Heart right ventricle (tissue), 16 donors: Measurements from ENCODE around the gene GIPC2. TPM values are rescaled to one million over a fixed set of nuclear protein-coding genes. Genes with fewer than 3 reads are reported as not detected.
"Not testable (repeated sequence)": the region's sequence is repeated elsewhere in the genome, so short reads cannot be mapped to it uniquely, and the experiment has no call there.

ENCODE experiments used
- ATAC-seq, 8 donors: fragments of 200-7000 bp; cut with Tn5 transposase; one replicate each; pipeline ENCODE4 v1.9.1; 2020; ENCODE audit warnings: mild to moderate bottlenecking in 8 of 8, moderate library complexity in 8 of 8, moderate number of reproducible peaks in 1 of 8
- DNase-seq, 2 donors: peaks; one replicate each; pipeline ENCODE4 v3.0.0-alpha.2; 2020
- H3K27ac ChIP-seq, 10 donors: fragments of 200-600 bp; sonication (generic) in 2 of 10; one replicate each; pipeline versions ENCODE4 v1.5.0 to v1.8.0; 2020 to 2022; ENCODE audit warnings: mild to moderate bottlenecking in 3 of 10
- H3K27me3 ChIP-seq, 7 donors: fragments of 200-600 bp; one replicate each; pipeline ENCODE4 v1.8.0; 2021 to 2022; ENCODE audit warnings: mild to moderate bottlenecking in 2 of 7
- H3K36me3 ChIP-seq, 9 donors: fragments of 200-600 bp; sonication (generic) in 1 of 9; one replicate each; pipeline versions ENCODE4 v1.5.0 to v1.8.0; 2020 to 2022; ENCODE audit warnings: mild to moderate bottlenecking in 2 of 9
- H3K4me1 ChIP-seq, 9 donors: fragments of 200-600 bp; sonication (generic) in 1 of 9; one replicate each; pipeline versions ENCODE4 v1.5.0 to v1.8.0; 2020 to 2022; ENCODE audit warnings: mild to moderate bottlenecking in 4 of 9
- H3K4me3 ChIP-seq, 10 donors: fragments of 200-600 bp; sonication (generic) in 2 of 10; one replicate each; pipeline versions ENCODE4 v1.5.0 to v1.8.0; 2020 to 2022; ENCODE audit warnings: mild to moderate bottlenecking in 7 of 10, moderate library complexity in 2 of 10
- H3K9me3 ChIP-seq, 11 donors: fragments of 200-600 bp in 10 of 11; sonication (generic) in 2 of 11; one replicate each; pipeline versions ENCODE4 v1.5.0 to v1.8.0; 2013 to 2022; ENCODE audit warnings: mild to moderate bottlenecking in 2 of 11, control low read depth in 1 of 11, moderate library complexity in 1 of 11
- WGBS, 2 donors: extraction: QIAGEN DNeasy Blood & Tissue Kit; methylation state at CpG; one replicate each; pipeline ENCODE4 v1.1.7; 2013; ENCODE audit warnings: inconsistent platforms in 1 of 2; 5-methylcytosine and 5-hydroxymethylcytosine counted together
- intact Hi-C, 10 donors: fragments of 100-400 bp; cut with DNase I; formaldehyde crosslinking; loops; one replicate each; pipeline versions ENCODE4 v1.11.1 to v1.14.2; 2022
- polyA plus RNA-seq, 2 donors: library from polyadenylated mRNA; stranded (reverse); fragments of 200-250 nt; gene quantifications; one replicate each; pipeline ENCODE4 v1.2.3, GENCODE V29; 2013
- total RNA-seq, 10 donors: library from RNA; stranded (reverse); fragmentation: NEBNext Ultra II Directional in 3 of 10; extraction: Animal tissue kit (Norgen Biotek cat#: 25700) in 3 of 10; gene quantifications; one replicate each; pipeline versions ENCODE4 v1.2.1 to v1.2.4, GENCODE V29; 2021 to 2023
- TF ChIP-seq, protein P1 (sequence below), 9 donors: fragments of 200-600 bp; sonication (generic) in 2 of 9; IDR thresholded peaks; one replicate each; pipeline versions ENCODE4 v1.5.0 to v1.8.0; 2021 to 2022; ENCODE audit warnings: antibody characterized with exemption in 9 of 9, mild to moderate bottlenecking in 5 of 9, moderate library complexity in 1 of 9
- donor health status: Arrhythmogenic right ventricular cardiomyopathy.
- donor health status: ischemic (EF 13 %, LVEDD 7.1; RV severe dilation, severe dysfunction).
- donor health status: healthy with polysubstance abuse.
- donor health status: DM: no; HTN: yes; CAD: no.
- donor health status: DM: no; HTN: no; CAD: no.
- donor health status: ischemic (EF 25% LVEDD 6.9; RV normal size, moderate dysfunction).
- donor health status: ischemic (EF 25% LVEDD 5.7; RV mildly dilated, moderate dysfunction).
- donor health status: healthy.
- donor health status: DM: yes; HTN: yes; CAD: no.
- donor health status: Ischemic cardiomyopathy.
- donor health status: ischemic (EF 35%, LVEDD 5.7; RV mildly dilated, moderate dysfunction).
- donor health status: nonischemic (EF 11% LVEDD 7.7; RV severe dilation, severe dysfunction).
- donor health status: DM: yes; HTN: yes; CAD: no.
- donor health status: PGD.
- donor health status: ischemic (EF 29% LVEDD 5.4; RV normal size, mild dysfunction).
- donor health status: nonischemic (EF 23%, LVEDD 6.1; RV moderate dilation, normal function).

GIPC2 gene
- total and polyA plus RNA-seq, 12 donors: 1.3 to 7.4 (median 3.2) TPM

- WGBS, 2 donors: 51 to 62% methylated on average over 9 of the region's 9 CpGs
- TF ChIP-seq, protein P1, sequence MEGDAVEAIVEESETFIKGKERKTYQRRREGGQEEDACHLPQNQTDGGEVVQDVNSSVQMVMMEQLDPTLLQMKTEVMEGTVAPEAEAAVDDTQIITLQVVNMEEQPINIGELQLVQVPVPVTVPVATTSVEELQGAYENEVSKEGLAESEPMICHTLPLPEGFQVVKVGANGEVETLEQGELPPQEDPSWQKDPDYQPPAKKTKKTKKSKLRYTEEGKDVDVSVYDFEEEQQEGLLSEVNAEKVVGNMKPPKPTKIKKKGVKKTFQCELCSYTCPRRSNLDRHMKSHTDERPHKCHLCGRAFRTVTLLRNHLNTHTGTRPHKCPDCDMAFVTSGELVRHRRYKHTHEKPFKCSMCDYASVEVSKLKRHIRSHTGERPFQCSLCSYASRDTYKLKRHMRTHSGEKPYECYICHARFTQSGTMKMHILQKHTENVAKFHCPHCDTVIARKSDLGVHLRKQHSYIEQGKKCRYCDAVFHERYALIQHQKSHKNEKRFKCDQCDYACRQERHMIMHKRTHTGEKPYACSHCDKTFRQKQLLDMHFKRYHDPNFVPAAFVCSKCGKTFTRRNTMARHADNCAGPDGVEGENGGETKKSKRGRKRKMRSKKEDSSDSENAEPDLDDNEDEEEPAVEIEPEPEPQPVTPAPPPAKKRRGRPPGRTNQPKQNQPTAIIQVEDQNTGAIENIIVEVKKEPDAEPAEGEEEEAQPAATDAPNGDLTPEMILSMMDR (IDR thresholded peaks at IDR 0.05): peak; percentile 71 to 98 (median 88)
- ATAC-seq: peak; percentile 72 to 86 (median 82)
- intact Hi-C loops: loop anchor here (1.0 to 10.0 kb wide), 12 partner anchors 67 to 289 kb away; partner anchors contain the start of genes FUBP1 (in 6 of the 10), DNAJB4 (in 2 of the 10) and GIPC2 (in 1 of the 10)
- peak overlapping the region in 1 of 10 donors; percentile 6 for H3K4me3 ChIP-seq
- H3K27me3 ChIP-seq: no peaks in the 10 kb centered on the region
- H3K36me3 ChIP-seq: no peaks in the 10 kb centered on the region
- DNase-seq: peak; percentile 32 to 66
- H3K27ac ChIP-seq: peak overlapping the region in 6 of 10 donors; percentile 7 to 51 (median 22)
- no peaks in the 10 kb centered on the region for H3K9me3 ChIP-seq
- peaks cover 0 to 9% (median 5%) of the 10 kb centered on the region in 9 donors for H3K4me1 ChIP-seq
Measured at GRCh38 chr1:78114034-78114956, 68.5 kb downstream of the GIPC2 start.

DNA sequence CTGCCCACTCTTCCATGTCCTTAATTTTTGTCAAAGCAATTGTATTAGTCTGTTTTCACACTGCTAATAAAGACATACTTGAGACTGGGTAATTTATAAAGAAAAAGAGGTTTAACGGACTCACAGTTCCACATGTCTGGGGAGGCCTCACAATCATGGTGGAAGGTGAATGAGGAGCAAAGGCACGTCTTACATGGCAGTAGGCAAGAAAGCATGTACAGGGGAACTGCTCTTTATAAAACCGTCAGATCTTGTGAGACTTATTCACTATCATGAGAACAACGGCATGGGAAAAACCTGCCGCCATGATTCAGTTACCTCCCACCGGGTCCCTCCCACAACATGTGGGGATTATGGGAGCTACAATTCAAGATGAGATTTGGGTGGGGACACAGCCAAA is 74.7 kb downstream of the GIPC2 start:
- H3K4me3 ChIP-seq, ATAC-seq, DNase-seq, H3K4me1 ChIP-seq, H3K9me3 ChIP-seq, intact Hi-C loops, H3K27ac ChIP-seq, H3K27me3 ChIP-seq: not testable (repeated sequence)
- H3K36me3 ChIP-seq: peaks cover 0 to 10% (median 0%) of the 10 kb centered on the region in 9 donors
- WGBS, 2 donors: 94 to 96% methylated on average over 6 of the region's 6 CpGs

DNA sequence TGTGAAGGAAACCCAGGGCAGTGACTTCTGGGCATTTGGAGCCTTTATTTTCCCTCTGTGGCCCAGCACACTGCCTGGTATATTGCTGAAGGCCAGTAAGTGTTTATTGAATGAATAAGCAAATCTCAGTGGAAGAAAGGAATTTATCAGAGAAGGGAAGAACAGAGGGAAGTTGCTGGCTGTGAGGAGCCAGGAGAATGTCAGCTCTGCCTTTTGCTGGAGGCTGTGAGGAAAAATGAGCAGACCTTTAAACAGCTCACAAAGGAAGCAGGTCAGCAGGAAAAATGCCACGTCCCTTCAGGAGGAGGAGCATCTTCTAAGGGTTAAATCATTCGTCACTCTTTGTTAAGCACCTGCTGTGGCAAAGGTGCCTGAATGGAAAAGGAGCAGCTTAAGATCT is 75.9 kb downstream of the GIPC2 start:
- no peaks in the 10 kb centered on the region for H3K4me1 ChIP-seq
- DNase-seq: no peak
- H3K27me3 ChIP-seq: no peaks in the 10 kb centered on the region
- no peak for ATAC-seq
- H3K27ac ChIP-seq: no peak overlapping the region
- intact Hi-C loops: no loop called here
- 71 to 79% methylated on average over 2 of the region's 2 CpGs for WGBS, 2 donors
- TF ChIP-seq, protein P1 (IDR thresholded peaks at IDR 0.05): no peak
- H3K4me3 ChIP-seq: no peak overlapping the region
- H3K36me3 ChIP-seq: peaks cover 0 to 10% (median 0%) of the 10 kb centered on the region in 9 donors
- H3K9me3 ChIP-seq: no peaks in the 10 kb centered on the region

DNA sequence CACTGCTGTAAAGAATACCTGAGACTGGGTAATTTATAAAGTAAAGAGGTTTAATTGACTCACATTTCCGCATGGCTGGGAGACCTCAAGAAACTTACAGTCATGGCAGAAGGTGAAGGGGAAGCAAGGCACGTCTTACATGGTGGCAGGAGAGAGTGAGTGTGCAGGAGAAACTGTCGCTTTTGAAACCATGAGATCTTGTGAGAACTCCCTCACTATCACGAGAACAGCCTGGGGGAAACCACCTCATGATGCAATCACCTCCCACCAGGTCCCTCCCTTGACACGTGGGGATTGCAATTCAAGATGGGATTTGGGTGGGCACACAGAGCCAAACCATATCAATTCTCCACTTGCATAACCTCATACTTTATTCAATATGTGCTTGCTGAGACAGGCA is 76.6 kb downstream of the GIPC2 start:
- intact Hi-C loops: no loop called here
- peaks cover 0 to 10% (median 0%) of the 10 kb centered on the region in 9 donors for H3K36me3 ChIP-seq
- 70 to 79% methylated on average over 5 of the region's 5 CpGs for WGBS, 2 donors
- no peak for DNase-seq
- TF ChIP-seq, protein P1 (IDR thresholded peaks at IDR 0.05): no peak
- H3K4me3 ChIP-seq: no peak overlapping the region
- no peaks in the 10 kb centered on the region for H3K27me3 ChIP-seq
- H3K9me3 ChIP-seq: no peaks in the 10 kb centered on the region
- no peak overlapping the region for H3K27ac ChIP-seq
- H3K4me1 ChIP-seq: no peaks in the 10 kb centered on the region
- no peak for ATAC-seq

DNA sequence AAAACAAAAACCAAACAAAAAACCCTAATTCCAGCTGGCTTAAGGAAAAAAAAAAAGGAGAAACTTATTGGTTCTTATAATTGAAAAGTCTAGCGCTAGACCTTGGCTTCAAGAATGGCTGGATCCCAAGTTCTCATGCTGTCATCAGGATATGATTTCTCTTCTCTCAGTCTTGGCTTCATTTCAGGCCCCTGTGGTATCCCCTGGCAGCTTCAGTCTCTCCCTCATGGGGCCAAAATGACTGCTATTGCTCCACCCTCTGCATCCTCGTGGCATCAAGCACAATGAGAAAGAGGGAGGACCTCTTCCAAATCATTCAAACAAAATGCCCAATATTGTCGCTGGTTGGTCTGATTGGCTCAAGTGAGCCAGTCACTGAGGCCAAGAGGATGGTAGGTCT is 80.7 kb downstream of the GIPC2 start:
- WGBS, 2 donors: 84 to 88% methylated on average over 3 of the region's 3 CpGs
- intact Hi-C loops: no loop called here
- TF ChIP-seq, protein P1 (IDR thresholded peaks at IDR 0.05): no peak
- DNase-seq: no peak
- Histone ChIP-seq H3K36me3 (no peaks in the 10 kb centered on the region), H3K27ac (no peak overlapping the region), H3K4me3 (no peak overlapping the region), H3K9me3 (no peaks in the 10 kb centered on the region), H3K27me3 (no peaks in the 10 kb centered on the region), H3K4me1 (no peaks in the 10 kb centered on the region)
- ATAC-seq: no peak
